ACHN (cell line): ENCODE measurements around the gene SLC36A2.

Source experiments
- DNase-seq: peaks from one replicate; pipeline ENCODE4 v3.0.0-alpha.2; 2015
- in situ Hi-C: cut with HindIII; loops from 2 replicates; pipeline ENCODE4 v1.10.0; 2017; ENCODE audit warnings: low sequenced_read_pairs, low pct_ligation_motif_present, low pct_unique_long_range_greater_than_20kb

The SLC36A2 gene

GRCh38 chr5:151295791-151296477, 51.4 kb downstream of the SLC36A2 start:
- in situ Hi-C loops: no loop called here

GRCh38 chr5:151295138-151295537, 52.2 kb downstream of the SLC36A2 start:
- in situ Hi-C loops: no loop called here

More at GRCh38 chr5:151295791-151296477, 51.4 kb downstream of the SLC36A2 start:
- no peak for DNase-seq

GRCh38 chr5:151293624-151294023, 53.7 kb downstream of the SLC36A2 start:
- no peak for DNase-seq
- in situ Hi-C loops: no loop called here

More at GRCh38 chr5:151295138-151295537, 52.2 kb downstream of the SLC36A2 start:
- DNase-seq: no peak

GRCh38 chr5:151288180-151288579, 59.2 kb downstream of the SLC36A2 start:
- in situ Hi-C loops: no loop called here
- DNase-seq: no peak

GRCh38 chr5:151286246-151286645, 61.1 kb downstream of the SLC36A2 start:
- in situ Hi-C loops: no loop called here
- DNase-seq: no peak

GRCh38 chr5:151285683-151286082, 61.7 kb downstream of the SLC36A2 start:
- in situ Hi-C loops: no loop called here
- DNase-seq: no peak

GRCh38 chr5:151284392-151284967, 62.9 kb downstream of the SLC36A2 start:
- DNase-seq: peak; percentile 8
- in situ Hi-C loops: no loop called here

GRCh38 chr5:151283120-151283825, 64.1 kb downstream of the SLC36A2 start:
- no peak for DNase-seq
- in situ Hi-C loops: no loop called here

- DNase-seq: no peak
- in situ Hi-C loops: no loop called here
Measured at GRCh38 chr5:151281001-151281639, 66.2 kb downstream of the SLC36A2 start.

GRCh38 chr5:151280443-151280842, 66.9 kb downstream of the SLC36A2 start:
- in situ Hi-C loops: no loop called here
- no peak for DNase-seq

- in situ Hi-C loops: no loop called here
Measured at GRCh38 chr5:151278845-151279244, 68.5 kb downstream of the SLC36A2 start.

GRCh38 chr5:151275803-151276202, 71.6 kb downstream of the SLC36A2 start:
- in situ Hi-C loops: no loop called here

More at GRCh38 chr5:151278845-151279244, 68.5 kb downstream of the SLC36A2 start:
- DNase-seq: no peak

GRCh38 chr5:151274666-151275065, 72.7 kb downstream of the SLC36A2 start:
- DNase-seq: no peak
- in situ Hi-C loops: no loop called here

More at GRCh38 chr5:151275803-151276202, 71.6 kb downstream of the SLC36A2 start:
- DNase-seq: no peak

GRCh38 chr5:151271336-151271735, 76.0 kb downstream of the SLC36A2 start:
- in situ Hi-C loops: no loop called here
- no peak for DNase-seq

GRCh38 chr5:151270599-151270998, 76.8 kb downstream of the SLC36A2 start:
- DNase-seq: no peak

GRCh38 chr5:151267491-151268260, 79.7 kb downstream of the SLC36A2 start:
- no peak for DNase-seq
- in situ Hi-C loops: no loop called here

More at GRCh38 chr5:151270599-151270998, 76.8 kb downstream of the SLC36A2 start:
- in situ Hi-C loops: no loop called here
